ENCODE data around the gene JADE2.

Gene JADE2

DNA sequence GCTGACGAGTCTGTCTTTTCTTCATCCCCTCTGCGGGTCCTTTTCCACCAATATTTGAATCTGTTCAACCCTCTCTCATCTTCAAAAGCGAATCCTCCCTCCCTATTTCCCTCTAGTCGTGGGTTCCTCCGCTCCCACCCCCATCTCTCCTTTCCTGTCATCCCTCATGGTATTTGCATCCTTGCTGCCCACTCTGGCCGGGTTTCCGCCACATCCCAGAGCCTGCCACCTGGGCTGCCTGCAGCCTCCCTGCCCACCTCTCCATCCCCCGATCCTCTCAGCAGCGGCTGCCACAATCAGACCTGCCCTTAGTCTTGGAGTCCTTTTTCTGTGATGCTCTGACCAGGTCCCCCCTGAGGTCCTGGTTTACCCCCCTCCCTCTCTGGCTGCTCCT, 44.9 kb downstream of the JADE2 start:
- DNase-seq (ENCODE audit: low spot score), result no peak

DNA sequence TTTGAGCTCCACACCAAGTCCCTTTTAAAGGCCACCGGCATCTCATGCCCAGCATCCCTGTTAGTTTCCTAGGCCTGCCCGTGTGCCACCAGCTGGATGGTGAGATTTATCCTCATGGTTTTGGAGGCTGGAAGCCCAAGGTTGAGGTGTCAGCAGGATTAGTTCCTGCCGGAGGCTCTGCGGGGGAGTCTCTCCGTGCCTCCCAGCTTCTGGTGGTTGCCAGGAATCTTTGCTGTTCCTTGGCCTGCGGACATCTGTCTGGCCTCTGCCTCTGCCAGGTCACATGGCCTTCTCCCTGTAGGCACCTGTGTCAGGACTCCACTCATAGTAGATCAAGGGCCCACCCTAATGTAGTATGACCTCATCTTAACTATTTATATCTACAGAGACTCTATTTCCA, 45.4 kb downstream of the JADE2 start:
- no peak for DNase-seq (ENCODE audit: low spot score)

GRCh38 chr5:134571693-134572405, 46.4 kb downstream of the JADE2 start:
- DNase-seq (ENCODE audit: low spot score), result no peak

DNA sequence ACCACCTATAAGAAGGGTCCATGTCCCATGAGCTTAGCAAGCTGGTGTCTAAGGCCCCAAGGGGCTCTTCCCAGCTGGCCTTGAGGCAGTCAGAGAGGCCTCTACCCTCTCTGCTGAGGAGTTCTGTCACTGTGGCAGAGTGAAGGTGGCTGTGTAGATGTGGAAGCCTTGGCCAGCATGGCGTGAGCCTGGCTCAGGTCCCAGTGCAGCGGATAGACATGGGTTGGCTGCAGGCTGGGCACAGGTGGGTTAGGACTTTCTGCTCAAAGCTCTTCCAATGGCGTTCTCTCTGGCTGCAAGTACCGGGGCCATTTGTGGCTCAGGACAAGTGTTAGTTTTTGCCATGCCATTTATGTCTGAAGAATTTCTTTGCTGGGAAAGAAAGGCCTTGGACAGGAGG, 47.3 kb downstream of the JADE2 start:
- no peak for DNase-seq (ENCODE audit: low spot score)

GRCh38 chr5:134574521-134574920, 49.1 kb downstream of the JADE2 start:
- DNase-seq (ENCODE audit: low spot score), result peak; percentile 26

- no peak for DNase-seq (ENCODE audit: low spot score)
These were observed 49.8 kb downstream of the JADE2 start for GRCh38 chr5:134575316-134575715.

GRCh38 chr5:134576386-134577021, 51.0 kb downstream of the JADE2 start:
- no peak for DNase-seq (ENCODE audit: low spot score)

GRCh38 chr5:134577022-134577795, 51.7 kb downstream of the JADE2 start:
- DNase-seq (ENCODE audit: low spot score), result peak; percentile 84

DNA sequence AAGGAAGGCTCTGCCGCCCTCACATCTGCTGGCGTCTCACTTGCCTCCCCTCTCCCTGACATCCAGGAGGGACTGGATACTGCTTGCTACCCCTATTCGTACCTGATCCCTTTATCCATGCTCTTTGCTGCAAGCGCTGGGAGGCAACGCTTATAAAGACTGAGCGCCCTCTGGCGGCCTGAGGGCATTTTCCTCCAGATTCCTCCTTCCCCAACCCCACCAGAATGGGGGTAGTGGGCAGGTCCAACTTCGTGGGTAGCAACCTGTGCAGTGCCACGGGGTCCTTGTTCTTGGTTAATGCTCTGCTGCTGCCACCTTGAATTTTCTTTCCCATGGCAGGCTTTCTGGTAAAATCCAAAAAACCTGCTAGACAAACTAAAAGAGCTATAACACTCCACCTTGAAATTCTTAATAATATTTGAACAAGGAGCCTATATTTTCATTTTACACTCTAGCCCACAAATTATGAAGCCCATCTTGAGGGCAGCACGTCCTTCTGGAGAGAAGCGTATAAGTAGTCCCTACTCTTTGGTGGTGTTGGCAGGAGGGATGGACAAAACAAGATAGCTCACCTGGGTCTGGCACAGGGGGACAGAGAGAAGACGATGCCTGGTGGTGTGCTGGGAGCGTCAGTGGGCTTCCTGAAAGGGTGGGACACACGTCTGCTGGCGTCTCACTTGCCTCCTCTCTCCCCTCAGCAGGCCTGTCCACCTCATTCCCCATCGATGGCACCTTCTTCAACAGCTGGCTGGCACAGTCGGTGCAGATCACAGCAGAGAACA, 52.5 kb downstream of the JADE2 start:
- DNase-seq (ENCODE audit: low spot score), result peak; percentile 82

DNA sequence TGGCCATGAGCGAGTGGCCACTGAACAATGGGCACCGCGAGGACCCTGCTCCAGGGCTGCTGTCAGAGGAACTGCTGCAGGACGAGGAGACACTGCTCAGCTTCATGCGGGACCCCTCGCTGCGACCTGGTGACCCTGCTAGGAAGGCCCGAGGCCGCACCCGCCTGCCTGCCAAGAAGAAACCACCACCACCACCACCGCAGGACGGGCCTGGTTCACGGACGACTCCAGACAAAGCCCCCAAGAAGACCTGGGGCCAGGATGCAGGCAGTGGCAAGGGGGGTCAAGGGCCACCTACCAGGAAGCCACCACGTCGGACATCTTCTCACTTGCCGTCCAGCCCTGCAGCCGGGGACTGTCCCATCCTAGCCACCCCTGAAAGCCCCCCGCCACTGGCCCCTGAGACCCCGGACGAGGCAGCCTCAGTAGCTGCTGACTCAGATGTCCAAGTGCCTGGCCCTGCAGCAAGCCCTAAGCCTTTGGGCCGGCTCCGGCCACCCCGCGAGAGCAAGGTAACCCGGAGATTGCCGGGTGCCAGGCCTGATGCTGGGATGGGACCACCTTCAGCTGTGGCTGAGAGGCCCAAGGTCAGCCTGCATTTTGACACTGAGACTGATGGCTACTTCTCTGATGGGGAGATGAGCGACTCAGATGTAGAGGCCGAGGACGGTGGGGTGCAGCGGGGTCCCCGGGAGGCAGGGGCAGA, 53.3 kb downstream of the JADE2 start:
- no peak for DNase-seq (ENCODE audit: low spot score)

- no peak for DNase-seq (ENCODE audit: low spot score)
These were observed 53.9 kb downstream of the JADE2 start for GRCh38 chr5:134579284-134579771.

GRCh38 chr5:134580001-134580460, 54.6 kb downstream of the JADE2 start:
- no peak for DNase-seq (ENCODE audit: low spot score)

GRCh38 chr5:134581241-134581981, 55.9 kb downstream of the JADE2 start:
- DNase-seq (ENCODE audit: low spot score), result peak; percentile 23

DNA sequence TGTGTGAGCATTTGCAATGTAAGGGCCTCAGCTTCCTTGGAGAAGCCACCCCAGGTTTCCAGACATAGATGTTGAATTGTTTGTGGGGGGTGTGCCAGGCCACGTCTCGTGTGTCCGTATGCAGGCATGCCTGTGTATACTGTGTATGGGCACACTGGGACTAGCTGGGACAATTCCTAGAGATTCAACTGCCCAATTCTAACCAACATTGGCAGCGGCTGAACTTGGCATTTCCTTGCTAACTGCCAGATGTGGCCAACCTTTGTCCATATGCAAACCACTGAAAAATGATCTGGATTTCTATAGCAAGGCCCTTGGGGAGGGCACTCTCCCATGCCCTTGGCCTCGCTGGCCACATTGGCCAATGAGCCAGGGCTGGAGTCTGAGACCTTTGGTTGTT, 56.8 kb downstream of the JADE2 start:
- DNase-seq (ENCODE audit: low spot score), result no peak

DNA sequence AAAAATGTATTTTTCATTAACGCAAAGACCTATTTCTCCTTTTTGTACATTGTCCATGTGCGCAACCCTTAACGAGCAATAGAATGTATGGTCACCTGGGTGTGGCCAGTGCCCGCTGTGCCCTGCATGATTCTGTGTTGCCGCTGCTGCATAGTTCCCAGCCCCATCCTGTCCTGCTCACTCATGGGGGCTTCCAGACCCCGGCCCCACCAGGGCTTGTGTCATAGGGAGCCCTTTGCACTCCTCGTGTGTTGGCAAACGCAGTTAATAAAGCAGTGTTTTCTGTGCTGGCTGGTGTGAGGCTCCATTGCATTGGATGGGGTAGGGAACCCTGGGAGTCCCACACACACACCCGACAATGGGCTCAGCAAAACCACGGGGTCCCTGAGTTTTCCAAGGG, 57.5 kb downstream of the JADE2 start:
- DNase-seq (ENCODE audit: low spot score), result no peak

DNA sequence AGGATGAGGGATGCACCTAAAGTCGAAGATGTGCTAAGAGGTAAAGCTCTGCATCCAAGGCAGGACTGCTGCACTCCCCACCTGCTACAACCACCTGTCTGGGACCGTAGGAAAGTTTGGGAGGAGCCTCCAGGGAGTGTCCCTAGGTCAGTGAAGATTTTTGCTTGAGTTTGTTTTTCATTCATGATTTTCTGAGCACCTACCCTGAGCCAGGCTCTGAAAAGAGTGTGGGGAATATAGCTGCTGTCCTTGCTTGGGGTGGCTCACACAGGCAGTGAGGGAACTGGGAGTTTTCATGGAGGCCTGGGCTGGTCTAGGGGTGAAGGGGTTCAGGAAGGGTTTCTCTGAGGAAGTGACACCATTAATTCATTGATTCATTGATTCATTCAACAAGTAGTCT, 58.3 kb downstream of the JADE2 start:
- DNase-seq (ENCODE audit: low spot score), result no peak

GRCh38 chr5:134584662-134585061, 59.2 kb downstream of the JADE2 start:
- DNase-seq (ENCODE audit: low spot score), result no peak

DNA sequence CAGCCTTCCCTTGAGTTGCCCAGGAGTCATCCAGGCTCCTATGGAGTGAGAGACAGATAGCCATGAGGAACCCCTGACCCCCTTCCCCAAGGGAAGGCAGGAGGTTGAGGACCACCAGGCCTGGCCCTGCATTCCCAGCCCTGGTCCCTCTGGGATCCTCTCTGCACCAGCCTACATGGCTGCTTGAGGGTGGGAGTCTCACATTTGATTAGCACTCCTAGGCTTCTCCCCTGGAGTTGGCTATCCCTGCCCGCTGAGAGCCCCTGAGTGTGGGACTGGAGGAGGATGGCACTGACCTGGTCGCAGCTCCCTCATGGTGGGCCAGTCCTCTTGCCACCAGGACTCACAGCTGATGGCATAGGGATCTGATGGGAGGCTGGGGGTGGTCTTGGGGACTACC, 60.5 kb downstream of the JADE2 start:
- no peak for DNase-seq (ENCODE audit: low spot score)

- peak; percentile 86 for DNase-seq (ENCODE audit: low spot score)
These were observed 61.5 kb downstream of the JADE2 start for GRCh38 chr5:134586866-134587524.

GRCh38 chr5:134590992-134591659, 65.7 kb downstream of the JADE2 start:
- DNase-seq (ENCODE audit: low spot score), result no peak

Data from AG08395 (cell line).